SK-N-SH (cell line): ENCODE results near the gene PGK2. TPM values are rescaled to one million over a fixed set of nuclear protein-coding genes. Genes with fewer than 3 reads are reported as not detected.

Experiments
- CTCF ChIA-PET: fragments of 300-600, 350-600 bp; formaldehyde crosslinking; extraction: SDS; loops from one replicate; lab custom pipeline; 2021; lab: Yijun Ruan, JAX
- POLR2A ChIA-PET: fragments of 350-600 bp; sonication (Branson Sonifier 250); formaldehyde crosslinking; extraction: SDS; loops from one replicate; lab custom pipeline; 2020; ENCODE audit warnings: antibody characterized with exemption, inconsistent platforms; lab: Yijun Ruan, JAX
- DNase-seq: peaks from one replicate; pipeline ENCODE4 v3.0.0; 2012
- H2AFZ ChIP-seq: fragments of 200-600 bp; sonication (generic); 2 replicates; pipeline ENCODE4 v1.8.1; 2016; ENCODE audit warnings: antibody characterized with exemption, mild to moderate bottlenecking, low read depth
- H3F3A ChIP-seq: fragments of 200-600 bp; sonication (generic); replicated peaks from 2 replicates; pipeline ENCODE3; 2016; ENCODE audit warnings: antibody characterized with exemption, mild to moderate bottlenecking; ENCODE audit not compliant: insufficient read depth
- H3K27ac ChIP-seq, 2 experiments: fragments of 200-500 bp in 1 of 2; fragments of 200-600 bp in 1 of 2; sonication (Bioruptor generic) in 1 of 2; sonication (generic), shearing (Covaris generic) in 1 of 2; 2 replicates each; pipeline versions ENCODE4 v1.5.1 to v1.6.1; 2014 to 2016; ENCODE audit warnings: low read depth in 2 of 2, inconsistent platforms in 1 of 2, low read length in 1 of 2, mild to moderate bottlenecking in 1 of 2, mixed read lengths in 1 of 2
- H3K27me3 ChIP-seq: fragments of 200-600 bp; sonication (generic), shearing (Covaris generic); 2 replicates; pipeline ENCODE4 v1.6.1; 2016; ENCODE audit warnings: mixed run types; ENCODE audit not compliant: insufficient read depth
- H3K36me3 ChIP-seq, 2 experiments: fragments of 200-500 bp in 1 of 2; fragments of 200-600 bp in 1 of 2; sonication (Bioruptor generic) in 1 of 2; sonication (generic) in 1 of 2; replicated peaks in 1 of 2; 2 replicates each; pipeline versions ENCODE3 to v1.5.1; 2014 to 2016; ENCODE audit warnings: low read length in 1 of 2, mild to moderate bottlenecking in 1 of 2; ENCODE audit not compliant: insufficient read depth in 2 of 2, control insufficient read depth in 1 of 2
- H3K4me1 ChIP-seq, 2 experiments: fragments of 200-500 bp in 1 of 2; fragments of 200-600 bp in 1 of 2; sonication (Bioruptor generic) in 1 of 2; sonication (generic), shearing (Covaris generic) in 1 of 2; 2 replicates each; pipeline versions ENCODE4 v1.5.1 to v1.6.1; 2014 to 2016; ENCODE audit warnings: low read depth in 1 of 2, low read length in 1 of 2, mixed run types in 1 of 2; ENCODE audit not compliant: insufficient read depth in 2 of 2, control insufficient read depth in 1 of 2
- H3K4me2 ChIP-seq: fragments of 200-600 bp; sonication (generic), shearing (Covaris generic); 2 replicates; pipeline ENCODE4 v1.6.1; 2017; ENCODE audit warnings: mixed run types
- H3K4me3 ChIP-seq, 2 experiments: fragments of 200-500 bp in 1 of 2; fragments of 200-600 bp in 1 of 2; sonication (Bioruptor generic) in 1 of 2; sonication (generic), shearing (Covaris generic) in 1 of 2; 2 replicates each; pipeline versions ENCODE4 v1.5.1 to v1.8.1; 2014 to 2016; ENCODE audit warnings: low read depth in 2 of 2, inconsistent platforms in 1 of 2, low read length in 1 of 2, mild to moderate bottlenecking in 1 of 2, mixed read lengths in 1 of 2, moderate library complexity in 1 of 2
- H3K79me2 ChIP-seq: fragments of 200-600 bp; sonication (generic); 2 replicates; pipeline ENCODE4 v1.8.1; 2017; ENCODE audit warnings: mild to moderate bottlenecking; ENCODE audit not compliant: insufficient read depth
- H3K9ac ChIP-seq: fragments of 200-600 bp; sonication (generic); 2 replicates; pipeline ENCODE4 v1.6.1; 2017; ENCODE audit warnings: mixed run types
- H3K9me2 ChIP-seq: fragments of 200-600 bp; sonication (generic); 2 replicates; pipeline ENCODE4 v1.6.1; 2017; ENCODE audit warnings: mixed run types
- H3K9me3 ChIP-seq: fragments of 200-600 bp; sonication (generic); 2 replicates; pipeline ENCODE4 v1.6.1; 2017; ENCODE audit warnings: mixed run types, mild to moderate bottlenecking, moderate library complexity
- H4K20me1 ChIP-seq: fragments of 200-600 bp; sonication (generic); 2 replicates; pipeline ENCODE4 v1.6.1; 2017; ENCODE audit warnings: mild to moderate bottlenecking, mixed run types; ENCODE audit not compliant: insufficient read depth
- CHD2 ChIP-seq: fragments of 150-350 bp; IDR thresholded peaks from 2 replicates; pipeline ENCODE4 v1.6.1; 2018; ENCODE audit warnings: low read length; ENCODE audit not compliant: partially characterized antibody
- EP300 ChIP-seq, 2 experiments: IDR thresholded peaks; 2 replicates each; pipeline versions ENCODE4 v1.4.0 to v1.6.1; 2012; ENCODE audit warnings: borderline replicate concordance in 1 of 2, low read depth in 1 of 2, low read length in 1 of 2
- EZH2phosphoT487 ChIP-seq: fragments of 200-600 bp; sonication (generic); IDR thresholded peaks from 2 replicates; pipeline ENCODE4 v1.6.1; 2017; ENCODE audit warnings: low read depth, mixed run types, mild to moderate bottlenecking, antibody characterized with exemption, moderate library complexity, borderline replicate concordance
- FOSL2 ChIP-seq: IDR thresholded peaks from 2 replicates; pipeline ENCODE4 v1.4.0; 2012; ENCODE audit warnings: low read depth, mild to moderate bottlenecking, moderate library complexity, borderline replicate concordance
- FOXJ3 ChIP-seq: sonication (generic); formaldehyde crosslinking; IDR thresholded peaks from 2 replicates; pipeline ENCODE4 v1.5.1; 2020; ENCODE audit warnings: mild to moderate bottlenecking, missing genetic modification reagents
- JUND ChIP-seq: IDR thresholded peaks from 2 replicates; pipeline ENCODE4 v1.4.0; 2012
- MXI1 ChIP-seq: IDR thresholded peaks from 2 replicates; pipeline ENCODE4 v1.6.1; 2012; ENCODE audit warnings: mild to moderate bottlenecking, low read depth, low read length, improper control_type of control experiment
- NFIC ChIP-seq: IDR thresholded peaks from 2 replicates; pipeline ENCODE4 v1.4.0; 2012; ENCODE audit warnings: borderline replicate concordance
- POLR2AphosphoS5 ChIP-seq: IDR thresholded peaks from 2 replicates; pipeline ENCODE4 v1.6.1; 2012; ENCODE audit warnings: low read depth, low read length
- RCOR1 ChIP-seq: fragments of 150-350 bp; IDR thresholded peaks from 2 replicates; pipeline ENCODE4 v1.6.1; 2017; ENCODE audit warnings: antibody characterized with exemption, low read length
- RFX5 ChIP-seq: IDR thresholded peaks from 2 replicates; pipeline ENCODE4 v1.6.1; 2012; ENCODE audit warnings: mild to moderate bottlenecking, improper control_type of control experiment, low read length
- RXRA ChIP-seq: IDR thresholded peaks from 2 replicates; pipeline ENCODE4 v1.4.0; 2012; ENCODE audit warnings: low read depth, mild to moderate bottlenecking, borderline replicate concordance
- SIN3A ChIP-seq: IDR thresholded peaks from 2 replicates; pipeline ENCODE4 v1.6.1; 2012; ENCODE audit warnings: low read depth, mild to moderate bottlenecking, low read length, moderate library complexity, borderline replicate concordance
- YY1 ChIP-seq: IDR thresholded peaks from 2 replicates; pipeline ENCODE4 v1.4.0; 2012; ENCODE audit warnings: low read depth, mild to moderate bottlenecking
- WGBS: methylation state at CpG from one replicate; pipeline ENCODE4 v1.1.6; 2017; ENCODE audit warnings: low lambda C conversion rate; 5-methylcytosine and 5-hydroxymethylcytosine counted together
- polyA plus RNA-seq, 3 experiments: library from polyadenylated mRNA; depleted of rRNA; stranded (reverse); fragments of >200 nt; gene quantifications; 2 replicates each; pipeline ENCODE4 v1.2.3, GENCODE V29; 2012
- TF ChIP-seq, protein P1 (sequence below): fragments of 150-350 bp; IDR thresholded peaks from 2 replicates; pipeline ENCODE4 v1.6.1; 2017; ENCODE audit warnings: antibody characterized with exemption, low read length, low read depth, borderline replicate concordance
- TF ChIP-seq, protein P2 (sequence below): IDR thresholded peaks from 2 replicates; pipeline ENCODE4 v1.4.0; 2012; ENCODE audit warnings: low read depth

Gene PGK2
- polyA plus RNA-seq, 1 of the 3 experiments (the other 2 are of a cell fraction) = not detected

DNA sequence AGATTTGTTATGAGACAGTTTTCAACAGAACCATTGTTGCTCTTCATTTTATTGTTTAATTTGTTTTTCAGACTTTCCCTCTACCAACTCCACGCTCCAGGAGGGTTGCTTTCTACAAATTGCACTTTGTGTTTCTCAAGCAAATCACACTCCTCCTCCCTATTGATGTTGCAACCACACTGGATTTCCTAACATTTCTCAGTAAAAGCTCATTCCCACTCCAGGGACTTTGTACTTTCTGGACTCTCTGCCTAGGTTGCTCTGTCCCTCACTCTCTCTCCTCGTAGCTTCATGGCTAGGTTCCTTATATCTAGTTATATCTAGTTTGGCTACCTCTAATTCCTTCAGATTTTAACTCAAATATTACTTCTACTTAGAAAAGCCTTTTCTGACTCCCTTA, 20.3 kb downstream of the PGK2 start (continued):
- TF ChIP-seq FOXJ3 = no peak
- TF ChIP-seq, all 33 proteins: peak for 0

DNA sequence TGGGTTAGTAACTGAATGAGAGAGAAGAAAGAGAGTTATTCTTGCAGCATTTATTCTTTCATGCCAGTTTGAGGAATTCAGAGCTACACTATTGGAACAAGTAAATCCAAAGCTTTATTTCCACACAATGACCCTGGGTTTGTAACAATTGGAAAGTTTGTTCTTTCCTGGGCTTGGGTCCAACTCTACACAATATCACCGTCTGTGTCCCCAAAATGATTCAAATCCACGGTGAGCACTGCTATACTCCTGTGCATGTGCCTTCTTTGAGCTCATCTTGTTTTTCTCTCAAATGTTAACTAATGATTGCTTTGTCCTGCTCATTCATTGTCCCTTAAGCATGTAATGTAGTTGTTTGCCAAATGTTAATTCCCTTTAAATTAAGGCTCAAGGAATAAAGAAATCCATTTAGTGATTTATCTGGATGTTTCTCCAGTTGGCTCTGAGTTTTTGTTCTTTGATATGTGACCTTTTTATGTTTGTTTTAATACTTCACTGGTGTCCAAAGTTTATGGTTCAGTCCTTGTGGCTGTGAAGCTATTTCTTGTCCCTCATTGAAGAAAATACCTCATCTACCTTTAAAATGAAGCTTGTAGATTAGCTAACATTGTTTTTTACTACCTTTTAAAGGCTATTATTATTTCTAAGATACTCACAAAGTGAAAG, 22.4 kb downstream of the PGK2 start:
- no peaks in the 10 kb centered on the region for H3K79me2 ChIP-seq
- ChIA-PET CTCF (interaction anchor here (0.9 kb wide), 1 partner anchor 85 kb away, joined by 3 read pairs; no protein-coding TSS in a partner anchor), POLR2A (no interaction called here)
- no peaks in the 10 kb centered on the region for H4K20me1 ChIP-seq
- no peaks in the 10 kb centered on the region for H3K9me3 ChIP-seq
- no peak for DNase-seq
- no peaks in the 10 kb centered on the region for H3K4me1 ChIP-seq
- no peaks in the 10 kb centered on the region for H3K36me3 ChIP-seq
- no peak overlapping the region for H3K4me3 ChIP-seq
- WGBS = 0% methylated on average over 2 of the region's 2 CpGs
- TF ChIP-seq FOSL2 = no peak
- TF ChIP-seq, protein P1, sequence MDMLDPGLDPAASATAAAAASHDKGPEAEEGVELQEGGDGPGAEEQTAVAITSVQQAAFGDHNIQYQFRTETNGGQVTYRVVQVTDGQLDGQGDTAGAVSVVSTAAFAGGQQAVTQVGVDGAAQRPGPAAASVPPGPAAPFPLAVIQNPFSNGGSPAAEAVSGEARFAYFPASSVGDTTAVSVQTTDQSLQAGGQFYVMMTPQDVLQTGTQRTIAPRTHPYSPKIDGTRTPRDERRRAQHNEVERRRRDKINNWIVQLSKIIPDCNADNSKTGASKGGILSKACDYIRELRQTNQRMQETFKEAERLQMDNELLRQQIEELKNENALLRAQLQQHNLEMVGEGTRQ = no peak
- no peak for TF ChIP-seq RXRA
- TF ChIP-seq POLR2AphosphoS5 = no peak
- TF ChIP-seq MXI1 = no peak
- TF ChIP-seq CHD2 = no peak
- no peaks in the 10 kb centered on the region for H3K27me3 ChIP-seq
- no peak overlapping the region for H3K4me2 ChIP-seq
- H3K9me2 ChIP-seq = no peaks in the 10 kb centered on the region
- H3K27ac ChIP-seq = no peak overlapping the region
- H3F3A ChIP-seq = no peaks in the 10 kb centered on the region
- no peak overlapping the region for H3K9ac ChIP-seq
- no peak overlapping the region for H2AFZ ChIP-seq

DNA sequence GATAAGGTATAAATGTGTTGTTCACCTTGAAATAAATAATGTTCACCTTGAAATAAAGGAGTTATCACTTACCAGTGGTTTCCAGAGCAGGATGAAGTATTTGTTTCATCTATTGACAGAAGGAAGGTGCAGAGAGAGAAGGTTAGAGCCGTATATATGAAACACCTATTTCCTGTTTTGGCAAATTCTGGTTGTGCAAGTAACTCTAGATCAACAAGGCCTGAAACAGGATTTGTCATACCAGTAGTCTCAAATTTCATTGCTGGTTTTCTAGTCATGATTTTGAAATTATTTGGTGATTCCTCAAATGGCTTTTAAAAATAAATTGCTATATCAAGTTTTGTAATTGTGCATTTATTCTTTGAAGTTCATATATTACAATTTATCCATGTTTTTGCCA, 42.8 kb downstream of the PGK2 start, which contains the start of gene CRISP3:
Gene CRISP3 (minus strand): TSS at position 130 of the 400 bp plus-strand sequence. CDS start 21 bp downstream, at position 109.
- H3K9me2 ChIP-seq = no peaks in the 10 kb centered on the region
- H3K4me3 ChIP-seq = no peak within 1 kb of the TSS
- no peaks in the 10 kb centered on the region for H3K79me2 ChIP-seq
- no peaks in the 10 kb centered on the region; the same call in 1 of the 2 replicates for H3K27me3 ChIP-seq
- H3F3A ChIP-seq = no peaks in the 10 kb centered on the region
- no peak within 1 kb of the TSS for H3K27ac ChIP-seq
- H3K4me2 ChIP-seq = no peak within 1 kb of the TSS
- H4K20me1 ChIP-seq = no peaks in the 10 kb centered on the region
- TF ChIP-seq RFX5 = no peak
- no peak for TF ChIP-seq EP300 (IDR thresholded peaks at IDR 0.05; ENCODE audit: borderline replicate concordance in 1 of 2, low read depth in 1 of 2, low read length in 1 of 2)
- TF ChIP-seq, protein P2, sequence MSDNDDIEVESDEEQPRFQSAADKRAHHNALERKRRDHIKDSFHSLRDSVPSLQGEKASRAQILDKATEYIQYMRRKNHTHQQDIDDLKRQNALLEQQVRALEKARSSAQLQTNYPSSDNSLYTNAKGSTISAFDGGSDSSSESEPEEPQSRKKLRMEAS = no peak
- TF ChIP-seq NFIC = no peak
- TF ChIP-seq RCOR1 = no peak
- TF ChIP-seq SIN3A = no peak
- TF ChIP-seq RXRA = no peak
- TF ChIP-seq EZH2phosphoT487 = no peak
- no peak for TF ChIP-seq JUND
- TF ChIP-seq YY1 = no peak
- no peak for TF ChIP-seq FOSL2
- no peak within 1 kb of the TSS for H3K9ac ChIP-seq
- WGBS = 13% methylated on average over 1 of the region's 1 CpG
- H3K4me1 ChIP-seq = no peaks in the 10 kb centered on the region
- no peak for DNase-seq
- no peaks in the 10 kb centered on the region for H3K9me3 ChIP-seq
- H2AFZ ChIP-seq = no peak within 1 kb of the TSS
- POLR2A ChIA-PET = no interaction called here
- H3K36me3 ChIP-seq = no peaks in the 10 kb centered on the region
- CTCF ChIA-PET = interaction anchor here (1.0 kb wide), 1 partner anchor 8 kb away, joined by 3 read pairs; no protein-coding TSS in a partner anchor
